Left renal cortex interstitium (tissue), 4 donors: ENCODE measurements around the gene PRKG1. TPM values are rescaled to one million over a fixed set of nuclear protein-coding genes. Genes with fewer than 3 reads are reported as not detected.

Experiments
- DNase-seq, 4 donors: peaks; one replicate each; pipeline ENCODE4 v3.0.0-alpha.2; 2013; ENCODE audit warnings: low read depth in 4 of 4, low spot score in 2 of 4, missing footprints in 1 of 4
- polyA plus RNA-seq, 4 donors: library from polyadenylated mRNA; unstranded; fragments of 120-200 nt; gene quantifications; one replicate each; pipeline ENCODE4 v1.2.1, GENCODE V29; 2013; ENCODE audit not compliant: insufficient read length in 4 of 4

PRKG1 gene
- polyA plus RNA-seq, 4 donors = 12.3 to 14.3 (median 13.4) TPM

DNA sequence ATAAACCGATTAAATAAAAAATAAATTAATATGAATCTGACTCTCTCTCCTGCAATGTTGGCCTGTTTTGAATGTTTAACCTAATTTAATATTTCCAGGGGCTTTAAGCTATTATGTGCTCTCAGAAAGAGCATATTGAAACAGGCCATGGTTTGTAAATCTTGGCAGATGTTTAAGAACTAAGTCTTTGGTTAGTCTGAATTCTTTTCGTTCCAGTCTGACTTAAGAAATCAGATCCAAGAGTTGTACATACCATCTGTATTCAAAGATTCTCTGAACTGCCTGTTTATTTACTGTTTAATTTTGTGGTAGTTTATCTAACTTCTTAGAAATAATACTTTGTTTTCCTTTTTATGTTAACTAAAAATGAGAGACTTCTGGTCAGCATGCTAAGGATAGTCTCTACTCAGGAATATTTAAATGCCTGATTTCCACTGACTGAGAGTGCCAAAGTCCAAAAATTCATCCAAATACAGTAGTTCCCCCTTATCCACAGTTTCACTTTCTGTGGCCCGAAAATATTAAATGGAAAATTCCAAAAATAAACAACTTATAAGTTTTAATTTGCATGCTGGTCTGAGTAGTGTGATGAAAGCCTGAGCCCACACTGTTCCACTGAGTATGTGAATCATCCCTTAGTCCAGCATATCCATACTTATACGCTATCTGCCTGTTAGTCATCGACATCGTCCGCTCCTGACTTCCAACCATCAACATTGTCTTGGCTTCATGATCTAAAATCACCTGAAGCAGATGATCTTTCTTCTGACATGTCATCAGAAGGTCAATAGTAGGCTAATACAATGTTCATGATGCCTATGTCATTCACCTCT, 863.2 kb downstream of the PRKG1 start:
- no peak for DNase-seq

DNA sequence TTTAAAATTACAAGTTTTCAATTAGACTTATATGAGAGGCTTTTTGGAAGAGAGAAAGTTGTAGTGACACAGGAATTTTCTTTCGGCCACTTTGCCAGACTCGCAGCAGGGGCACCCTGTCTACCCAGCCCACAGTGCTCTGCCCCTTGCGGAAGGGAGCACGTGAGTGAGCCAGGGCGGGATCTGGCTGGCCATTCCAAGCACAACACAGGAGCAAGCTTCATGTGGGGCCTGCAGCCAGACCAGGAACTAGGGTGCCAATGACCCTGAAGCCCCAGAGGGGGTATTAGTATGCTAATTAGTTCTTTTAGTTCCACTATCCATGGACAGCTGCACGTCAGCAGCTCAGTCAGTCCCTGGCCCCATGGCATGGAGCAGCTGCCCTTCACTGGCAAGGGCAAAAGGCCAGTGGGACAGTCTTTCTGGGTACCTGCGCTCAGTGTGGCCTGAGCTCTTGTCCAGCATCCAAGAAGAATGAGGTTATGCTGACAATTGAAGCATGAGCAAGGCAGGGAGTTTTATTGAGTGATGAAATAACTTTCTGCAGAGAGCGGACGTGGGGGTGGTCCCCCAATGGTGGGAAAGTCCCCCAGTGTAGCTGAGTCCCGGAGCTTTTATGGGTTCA, 876.2 kb downstream of the PRKG1 start:
- no peak for DNase-seq

DNA sequence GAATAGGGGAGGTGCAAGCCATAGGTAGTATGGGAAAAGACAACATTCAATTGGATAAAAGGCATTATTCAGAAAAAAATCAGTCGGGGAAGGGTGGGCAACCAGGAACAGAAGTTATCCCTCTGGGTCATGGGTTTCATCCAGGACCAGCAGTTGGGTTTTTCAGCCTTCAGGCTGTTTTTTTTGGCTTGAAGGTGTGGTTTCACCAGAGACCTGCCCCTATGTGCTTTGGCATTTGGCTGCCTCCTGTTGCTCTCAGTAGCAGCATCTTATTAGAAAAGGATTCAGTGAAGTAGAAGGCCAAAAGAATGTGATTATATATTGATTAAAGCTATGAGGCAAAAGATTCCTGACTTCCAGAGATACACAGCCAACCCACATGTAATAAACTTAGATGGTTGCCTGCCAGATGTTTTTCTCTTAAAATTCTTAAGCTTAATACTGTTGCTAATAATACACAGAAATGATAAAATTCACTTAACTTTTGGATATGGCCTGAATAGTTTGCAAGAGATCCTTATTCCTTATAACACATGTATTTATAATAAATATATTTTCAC, 876.8 kb downstream of the PRKG1 start:
- no peak for DNase-seq

DNA sequence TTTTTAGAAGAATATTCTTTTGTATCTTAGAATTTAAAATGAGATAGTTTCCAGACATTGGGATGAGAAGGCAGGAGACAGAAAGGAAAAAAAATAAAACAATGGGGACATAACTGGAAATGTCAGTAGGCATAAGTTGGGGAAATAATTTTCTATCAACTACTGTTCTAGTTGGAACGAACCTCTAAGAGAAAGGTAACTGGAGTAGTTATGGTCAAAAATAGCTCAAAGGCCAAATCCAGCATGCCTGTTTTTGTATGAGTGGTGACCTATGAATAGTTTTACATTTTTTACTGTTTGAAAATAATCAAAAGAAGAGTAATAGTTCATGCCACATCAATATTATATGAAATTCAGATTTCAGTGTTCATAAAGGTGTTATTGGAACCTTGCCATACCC, 877.3 kb downstream of the PRKG1 start:
- DNase-seq = no peak

DNA sequence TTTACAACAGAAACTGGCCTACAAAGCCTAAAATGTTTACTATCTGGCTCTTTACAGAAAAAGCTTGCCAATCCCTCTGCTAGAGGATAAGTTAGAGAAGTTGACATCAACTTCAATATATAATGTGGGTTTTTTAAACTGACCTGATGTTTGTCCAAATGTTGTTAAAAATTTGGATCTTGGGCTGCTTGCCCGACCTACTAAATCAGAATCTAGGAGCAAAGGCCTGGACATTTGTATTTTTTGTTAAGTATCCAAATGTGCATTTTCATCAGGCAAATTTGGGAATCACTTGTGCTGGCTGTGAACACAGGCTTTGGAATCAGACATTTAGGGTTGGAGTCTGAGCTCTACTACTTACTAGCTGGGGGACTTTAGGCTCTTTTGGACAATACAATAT, 877.8 kb downstream of the PRKG1 start:
- no peak for DNase-seq

DNA sequence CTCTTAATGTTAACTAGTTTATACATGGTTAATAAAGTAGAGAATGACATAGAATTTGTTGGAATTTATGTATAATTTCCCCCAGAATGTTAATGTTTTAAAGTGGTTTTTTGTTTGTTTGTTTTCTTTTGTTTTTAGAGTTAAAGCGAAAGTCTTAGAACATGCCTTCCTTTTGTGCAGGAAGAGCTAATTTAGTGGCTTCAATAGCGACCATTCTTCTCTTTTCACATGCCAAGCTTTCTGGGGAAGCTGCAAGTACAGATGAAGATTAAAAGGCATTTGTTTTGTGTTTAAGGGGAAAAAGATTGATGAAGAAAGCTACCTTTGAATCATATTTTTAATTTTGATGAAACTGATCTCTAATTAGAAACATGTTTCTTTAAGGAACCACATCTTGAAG, 881.4 kb downstream of the PRKG1 start:
- no peak for DNase-seq

DNA sequence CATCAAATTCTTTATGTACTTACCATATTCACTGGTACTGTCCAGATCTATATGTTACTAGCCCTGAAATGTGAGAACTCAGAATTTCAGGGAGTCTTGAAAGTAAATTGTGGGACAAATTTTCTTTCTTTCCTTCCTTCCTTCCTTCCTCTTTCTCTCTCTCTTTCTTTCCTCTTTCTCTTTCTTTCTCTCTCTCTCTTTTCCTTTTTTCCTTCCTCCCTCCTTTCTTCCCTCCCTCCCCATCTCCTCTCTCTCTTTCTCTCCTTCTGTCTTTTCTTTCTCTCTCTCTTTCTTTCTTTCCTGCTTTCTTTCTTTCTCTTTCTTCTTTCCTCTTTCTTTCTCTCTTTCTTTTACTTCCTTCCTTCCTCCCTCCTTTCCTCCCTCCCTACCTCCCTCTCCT, 882.5 kb downstream of the PRKG1 start:
- DNase-seq = no peak

DNA sequence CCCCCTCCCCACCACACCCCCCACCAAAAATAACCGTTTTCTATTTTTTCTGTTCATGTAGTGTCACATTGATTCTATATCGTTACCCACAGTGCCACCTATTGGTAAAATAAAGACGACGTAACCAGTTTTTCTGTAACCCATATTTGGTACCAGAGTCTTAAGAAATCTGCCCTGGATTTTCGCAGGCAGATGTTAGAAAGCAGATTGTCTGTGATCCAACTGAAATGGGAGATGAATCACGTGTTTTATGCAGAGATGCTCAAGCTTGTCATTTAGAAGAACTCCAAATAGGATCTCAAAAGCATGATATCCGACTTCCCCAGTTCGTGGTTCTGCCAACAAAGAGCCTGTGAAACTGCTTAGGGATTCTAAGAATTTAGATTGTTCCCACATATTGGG, 886.2 kb downstream of the PRKG1 start:
- peak in 1 of 4 donors; percentile 39 for DNase-seq

DNA sequence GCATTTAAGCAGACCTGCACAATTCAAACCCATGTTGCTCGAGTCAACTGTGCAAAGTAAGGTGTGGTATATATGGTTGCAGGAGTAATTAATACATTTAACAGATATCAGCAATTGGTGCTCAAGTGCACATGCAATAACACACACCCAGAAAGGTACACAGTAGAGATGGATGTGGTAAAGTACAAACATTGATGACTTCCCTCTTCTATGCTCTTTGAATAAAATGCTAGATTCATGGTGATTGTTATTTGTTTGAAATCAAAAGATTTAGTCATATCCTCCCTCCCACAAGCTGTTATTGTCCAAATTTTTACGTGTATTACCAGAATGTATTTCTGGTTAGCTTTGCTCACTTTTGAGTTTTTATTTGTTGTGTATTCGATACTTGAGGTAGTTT, 887.1 kb downstream of the PRKG1 start:
- no peak for DNase-seq

DNA sequence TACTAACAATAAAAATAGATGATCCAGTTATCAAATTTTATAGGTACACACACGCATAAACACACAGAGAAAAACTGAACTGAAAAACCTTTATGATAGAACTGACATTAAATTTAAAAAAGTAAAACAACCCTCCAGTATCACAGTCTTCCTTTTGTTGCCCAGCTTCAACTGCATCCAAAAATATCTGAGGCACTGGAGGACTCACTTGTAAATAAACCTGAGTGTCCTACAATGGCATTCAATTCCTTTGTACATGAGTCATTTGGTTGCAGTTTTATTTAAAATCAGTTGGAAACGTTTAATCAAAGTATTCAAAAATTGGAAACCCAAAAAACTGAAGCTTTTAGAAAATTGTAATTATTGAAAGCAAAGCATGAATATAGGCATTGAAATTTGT, 890.3 kb downstream of the PRKG1 start:
- no peak for DNase-seq

DNA sequence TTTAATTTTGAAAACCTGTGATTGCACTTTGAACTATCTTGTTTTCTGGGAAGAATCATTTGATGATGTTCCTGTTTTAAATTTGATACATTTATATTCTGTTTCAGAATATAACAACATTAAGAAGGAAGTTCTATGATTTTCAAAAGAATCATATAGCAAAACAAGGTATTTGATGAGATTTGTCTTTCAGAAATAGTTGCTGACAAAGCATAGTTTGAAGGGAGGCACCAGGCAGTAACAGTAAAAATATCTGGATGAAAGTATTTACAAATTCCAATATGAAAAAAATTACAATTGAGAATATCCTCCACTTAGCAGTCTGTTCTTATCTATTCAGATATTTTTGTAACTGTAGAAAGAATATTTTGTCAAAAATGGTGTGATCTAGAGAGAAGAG, 891.2 kb downstream of the PRKG1 start:
- no peak for DNase-seq

DNA sequence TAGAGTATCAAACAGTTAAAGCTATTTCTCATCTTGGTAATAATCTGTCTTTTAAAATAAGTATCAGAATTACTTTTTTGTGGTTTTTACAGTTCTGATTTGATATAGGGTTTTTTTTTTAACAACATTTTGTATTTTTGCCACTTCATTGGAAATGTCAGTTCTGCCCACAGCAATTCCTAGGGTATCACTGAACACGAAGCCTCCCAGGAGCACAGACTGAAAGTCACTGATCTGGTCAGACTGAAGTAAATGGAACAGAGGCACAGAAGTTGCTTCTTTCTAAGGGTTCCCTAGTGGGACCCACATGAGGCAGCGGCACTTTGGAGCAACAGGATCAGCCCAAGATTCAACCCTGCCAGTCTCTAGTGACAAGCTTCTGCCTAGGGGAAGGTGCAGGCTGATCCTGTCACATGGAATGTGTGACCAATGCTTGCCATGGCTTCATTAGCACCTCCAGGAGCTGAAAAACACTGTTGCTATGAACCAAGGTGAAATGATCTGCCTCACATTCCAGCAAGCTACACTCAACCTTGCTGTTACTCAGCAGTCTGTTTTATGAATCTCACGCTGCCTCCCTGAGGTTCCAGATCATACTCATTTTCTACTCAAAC, 898.6 kb downstream of the PRKG1 start:
- DNase-seq = no peak

DNA sequence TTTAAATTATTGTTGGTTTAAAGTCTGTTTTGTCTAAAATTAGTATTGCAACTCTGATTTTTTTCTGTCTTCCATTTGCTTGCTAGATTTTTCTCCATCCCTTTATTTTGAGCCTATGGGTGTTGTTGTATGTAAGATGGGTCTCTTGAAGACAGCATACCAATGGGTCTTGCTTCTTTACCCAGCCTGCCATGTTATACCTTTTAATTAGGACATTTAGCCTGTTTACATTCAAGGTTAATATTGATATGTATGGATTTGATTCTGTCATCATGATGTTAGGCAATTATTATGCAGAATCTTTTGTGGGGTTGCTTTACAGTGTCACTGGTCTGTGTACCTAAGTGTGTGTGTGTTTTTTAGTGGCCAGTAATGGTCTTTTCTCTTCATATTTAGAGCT, 906.5 kb downstream of the PRKG1 start:
- no peak for DNase-seq

DNA sequence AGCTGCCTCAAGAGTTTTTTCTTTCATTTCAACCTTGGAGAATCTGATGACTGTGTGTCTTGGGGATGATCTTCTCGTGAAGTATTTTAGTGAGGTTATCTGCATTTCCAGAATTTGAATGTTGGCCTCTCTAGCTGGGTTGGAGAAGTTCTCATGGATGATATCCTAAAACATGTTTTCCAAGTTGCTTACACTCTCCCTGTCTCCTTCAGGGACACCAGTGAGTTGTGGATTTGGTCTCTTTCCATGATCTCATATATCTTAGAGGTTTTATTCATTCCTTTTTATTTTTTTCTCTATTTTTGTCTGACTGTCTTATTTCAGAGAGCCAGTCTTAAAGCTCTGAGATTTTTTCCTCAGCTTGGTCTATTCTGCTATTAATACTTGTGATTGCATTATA, 907.4 kb downstream of the PRKG1 start:
- DNase-seq = no peak

DNA sequence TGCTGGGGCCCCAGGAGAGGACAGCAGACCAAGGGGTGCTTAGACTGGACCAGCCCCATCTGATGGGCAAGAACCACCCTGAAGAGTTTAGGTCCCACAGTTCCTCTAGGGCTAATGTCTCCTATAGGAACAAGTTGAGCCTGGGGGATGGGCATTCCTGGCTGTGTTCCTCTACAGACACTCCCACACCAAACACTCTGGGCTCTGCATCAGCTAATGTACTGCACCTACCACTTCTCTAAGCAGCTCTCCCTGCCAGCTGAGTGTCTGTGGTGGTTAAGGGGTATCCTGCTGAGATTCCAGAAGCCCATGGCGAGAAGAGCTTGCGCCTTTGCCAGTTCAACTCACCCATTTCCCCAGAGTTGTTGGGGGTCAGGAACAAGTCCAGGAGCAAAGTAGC, 909.2 kb downstream of the PRKG1 start:
- DNase-seq = no peak

DNA sequence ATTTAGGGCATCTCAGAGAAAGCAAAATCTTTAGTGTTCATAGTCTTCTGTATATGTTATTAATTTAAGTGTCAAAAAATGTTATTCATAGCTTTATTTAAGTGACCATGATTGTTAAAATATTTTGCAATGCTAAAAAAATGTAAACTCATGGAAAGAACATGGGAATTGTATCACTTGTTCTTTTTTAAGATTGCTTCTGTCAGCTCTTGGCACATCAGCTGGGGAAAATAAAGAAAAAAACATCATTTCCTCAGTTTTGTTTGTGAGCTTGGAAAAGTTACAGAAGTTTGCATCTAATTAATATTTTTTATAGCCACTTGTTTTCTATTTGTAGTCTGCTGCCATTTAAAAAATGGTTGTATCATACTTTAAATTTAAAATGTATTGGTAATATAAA, 911.0 kb downstream of the PRKG1 start:
- no peak for DNase-seq

DNA sequence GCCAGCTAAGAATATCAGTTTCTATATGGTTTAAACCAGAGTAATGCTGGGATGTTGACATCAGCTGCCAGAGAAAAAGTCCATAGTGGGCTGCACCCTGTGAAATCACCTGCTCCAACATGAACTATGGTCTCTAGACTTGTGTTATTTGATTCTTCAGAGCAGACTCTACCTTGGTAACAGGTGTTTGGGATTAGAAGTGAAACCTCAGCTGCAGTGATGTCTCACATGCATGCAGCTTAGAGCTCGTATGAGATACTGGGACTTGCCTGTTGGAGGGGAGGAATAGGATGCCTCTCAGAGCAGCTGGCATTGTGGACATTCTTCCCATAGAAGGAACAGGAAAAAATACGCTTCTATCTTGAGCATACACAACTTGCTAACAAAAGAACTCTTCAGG, 912.2 kb downstream of the PRKG1 start:
- no peak for DNase-seq

DNA sequence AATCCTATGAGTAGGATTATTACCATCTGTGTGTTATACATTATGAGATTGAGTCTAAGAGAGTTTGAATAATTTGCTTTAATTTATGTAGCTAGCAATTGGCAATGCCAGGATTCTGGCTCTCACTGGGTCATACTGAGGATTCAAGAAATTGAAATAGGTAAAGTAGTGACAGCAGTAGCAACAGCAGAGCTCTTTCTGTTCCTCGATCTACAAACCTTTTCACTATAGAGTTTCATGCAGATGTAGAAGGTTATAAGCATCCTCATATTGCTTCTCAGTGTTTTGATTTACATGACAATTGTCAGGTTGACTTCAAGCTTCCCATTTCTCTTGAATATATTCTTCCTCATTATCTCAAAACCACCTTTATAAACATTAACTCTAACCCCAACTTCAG, 919.2 kb downstream of the PRKG1 start:
- no peak for DNase-seq

DNA sequence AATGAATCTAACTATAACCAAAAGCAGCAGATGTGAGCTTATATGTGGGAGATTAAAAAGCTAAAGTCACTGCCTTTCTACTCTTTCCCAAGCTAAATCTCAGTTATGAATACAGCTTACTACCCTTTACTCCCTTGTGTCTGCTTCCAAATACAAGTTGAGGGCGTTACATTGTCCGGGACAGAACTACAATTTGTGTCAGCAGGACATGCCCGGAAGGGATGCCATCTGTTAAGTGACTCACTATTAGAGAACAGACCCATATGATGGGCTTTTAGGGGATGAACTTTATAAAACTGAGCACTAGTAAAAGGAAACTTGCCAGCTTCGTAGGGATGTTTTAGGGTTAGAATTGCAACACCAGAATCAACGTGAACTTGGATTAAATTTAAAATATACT, 924.8 kb downstream of the PRKG1 start:
- DNase-seq = no peak

DNA sequence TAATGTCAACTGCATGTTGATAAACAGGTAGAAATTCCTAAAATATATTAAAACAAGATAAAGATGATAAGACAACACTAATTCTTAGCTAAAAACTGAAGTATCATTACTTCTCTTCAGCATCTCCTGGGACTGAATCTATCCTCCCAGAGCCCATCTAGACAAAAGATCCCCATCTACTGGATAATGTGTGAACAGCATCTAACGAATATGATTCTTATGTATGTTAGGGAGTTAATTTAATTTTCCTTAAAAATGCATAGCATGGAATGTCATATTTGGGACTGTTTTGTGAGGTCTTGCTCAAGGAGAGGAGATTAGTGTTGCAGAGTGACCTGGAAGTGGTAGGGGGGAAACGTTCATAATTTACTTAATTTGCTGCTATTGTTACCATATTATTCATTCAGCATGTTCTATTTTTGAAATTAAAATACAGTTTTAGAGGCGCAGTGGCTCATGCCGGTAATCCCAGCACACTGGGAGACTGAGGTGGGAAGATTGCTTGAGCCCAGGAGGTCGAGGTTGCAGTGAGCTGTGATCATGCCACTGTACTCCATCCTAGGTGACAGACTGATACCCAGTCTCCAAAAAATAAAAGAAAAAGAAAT, 930.2 kb downstream of the PRKG1 start:
- DNase-seq = no peak

DNA sequence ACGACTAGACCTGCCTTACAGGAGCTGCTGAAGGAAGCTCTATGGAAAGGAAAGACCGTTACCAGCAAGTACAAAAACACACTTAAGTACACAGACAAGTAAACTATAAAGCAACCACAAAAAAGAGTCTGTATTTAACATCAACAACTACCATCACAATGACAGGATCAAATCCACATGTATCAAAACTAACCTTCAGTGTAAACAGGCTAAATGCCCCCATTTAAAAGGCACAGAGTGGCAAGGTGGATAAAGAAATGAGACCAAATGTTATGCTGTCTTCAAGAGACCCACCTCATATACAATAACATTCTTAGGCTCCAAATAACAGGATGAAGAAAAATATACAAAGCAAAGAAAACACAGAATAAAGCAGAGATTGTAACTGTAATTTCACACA, 932.8 kb downstream of the PRKG1 start:
- no peak for DNase-seq
